GM19324 (cell line): ENCODE measurements around the gene ZMAT5.

Source experiments
- ATAC-seq: cut with Tn5 transposase; IDR thresholded peaks from one replicate; pipeline ENCODE4 v1.9.1; 2021; ENCODE audit warnings: mild to moderate bottlenecking, moderate library complexity; ENCODE audit not compliant: unreplicated experiment, low FRiP score

Gene ZMAT5

DNA sequence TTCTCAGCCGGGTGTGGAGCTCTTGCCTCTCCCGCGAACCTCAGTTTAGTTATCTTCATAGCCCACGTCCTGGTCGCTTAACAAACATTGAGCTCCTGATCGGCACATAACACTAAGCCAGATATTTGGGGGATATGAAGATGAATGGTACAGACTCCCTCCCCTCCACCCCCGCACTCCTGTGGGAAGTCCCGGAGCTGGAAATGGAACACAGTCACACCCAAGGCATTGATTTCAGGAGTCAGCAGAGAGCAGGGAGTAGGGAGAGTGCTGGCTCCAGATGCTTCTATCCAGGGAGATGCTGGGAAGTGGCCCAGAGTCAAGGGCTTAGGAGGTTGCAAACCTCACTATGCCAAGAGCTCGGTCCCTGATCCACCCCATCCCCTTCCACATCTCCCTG is 73.1 kb downstream of the ZMAT5 start:
- no peak for ATAC-seq

DNA sequence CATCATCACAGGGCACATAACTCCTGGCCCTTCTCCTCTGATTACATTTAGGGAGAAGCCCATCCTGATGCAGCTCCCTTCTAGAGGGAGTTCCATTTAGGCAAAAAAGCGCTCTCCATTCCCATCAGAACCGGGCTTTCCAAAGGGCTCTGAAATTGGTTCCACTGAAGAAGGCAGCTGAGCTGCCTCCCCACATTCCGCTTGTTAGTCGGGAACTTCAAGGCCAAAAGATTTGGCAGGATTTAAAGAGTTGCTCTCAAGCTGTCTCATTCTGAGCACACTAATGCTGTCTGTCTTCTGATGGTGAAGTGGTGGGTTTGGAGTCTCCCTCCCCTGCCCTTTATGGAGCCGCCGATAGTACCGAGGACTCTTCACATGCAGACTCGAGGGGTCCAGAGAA is 73.6 kb downstream of the ZMAT5 start:
- no peak for ATAC-seq

DNA sequence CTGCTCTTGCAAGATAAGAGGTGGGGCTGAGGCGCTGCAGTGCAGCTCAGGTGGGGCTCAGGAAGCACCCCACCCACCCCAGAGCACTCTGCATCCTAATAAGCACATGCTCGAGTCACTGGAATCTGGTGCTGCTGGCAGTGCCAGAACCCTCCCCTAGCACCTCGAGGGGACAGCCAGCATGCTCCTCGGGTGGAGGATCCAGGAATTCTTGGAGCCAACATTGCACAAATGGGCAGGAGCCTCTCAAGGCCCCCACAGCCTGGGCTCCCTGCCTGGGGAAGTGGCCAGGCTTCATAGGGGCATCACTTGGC is 74.5 kb downstream of the ZMAT5 start:
- no peak for ATAC-seq

DNA sequence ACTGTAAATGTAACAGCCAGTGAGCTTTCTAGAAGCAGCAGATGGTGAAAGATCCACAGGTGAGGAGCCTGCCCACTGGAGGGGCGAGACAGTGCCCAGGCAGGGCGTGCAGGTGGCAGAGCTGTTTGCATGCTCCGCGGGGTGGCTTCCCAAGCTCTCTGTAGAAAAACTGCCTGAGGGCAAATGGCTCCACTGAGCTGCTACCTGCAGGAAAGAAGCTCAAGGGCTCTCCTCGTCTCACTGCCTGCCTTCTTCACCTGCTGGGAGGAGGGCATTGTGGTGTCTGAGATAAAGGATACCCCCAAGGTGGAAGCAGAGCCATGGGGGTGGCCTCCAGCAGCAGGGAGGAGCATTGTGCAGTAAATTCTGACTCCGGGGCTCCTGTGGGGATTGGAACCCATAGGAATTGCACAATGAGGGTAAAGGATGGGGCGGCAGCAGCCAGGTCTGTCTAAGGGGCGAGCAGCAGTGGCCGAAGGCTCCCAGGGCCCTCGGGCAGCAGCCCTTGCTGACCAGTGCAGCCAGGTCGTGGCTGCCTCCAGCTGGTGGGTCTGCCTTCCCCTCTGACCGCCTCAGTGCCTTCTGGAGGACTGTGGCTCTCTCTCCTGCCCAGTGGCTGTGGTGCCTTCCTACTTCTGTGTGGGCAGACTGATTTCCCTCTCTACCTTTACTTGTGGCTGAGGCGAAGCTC is 75.0 kb downstream of the ZMAT5 start:
- ATAC-seq: no peak

DNA sequence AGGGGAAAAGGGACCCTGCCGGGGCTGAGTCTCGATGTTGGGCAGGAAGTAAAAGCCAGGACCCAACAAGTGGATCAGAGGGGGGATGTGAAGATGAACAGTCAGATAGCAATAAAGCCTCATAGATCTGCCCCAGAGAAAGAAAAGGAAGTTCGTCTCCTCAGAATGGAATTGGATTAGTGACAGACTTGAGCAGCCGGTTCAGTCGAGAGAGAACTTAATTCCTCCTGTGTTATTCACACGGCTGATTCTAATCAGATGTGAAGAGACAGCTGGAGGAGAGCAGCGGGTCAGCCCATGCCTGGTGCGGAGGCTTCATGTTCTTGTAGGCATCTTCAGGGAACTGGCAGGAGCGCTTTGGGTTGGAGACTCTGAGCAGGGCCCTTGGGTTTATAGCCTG is 76.3 kb downstream of the ZMAT5 start:
- no peak for ATAC-seq

DNA sequence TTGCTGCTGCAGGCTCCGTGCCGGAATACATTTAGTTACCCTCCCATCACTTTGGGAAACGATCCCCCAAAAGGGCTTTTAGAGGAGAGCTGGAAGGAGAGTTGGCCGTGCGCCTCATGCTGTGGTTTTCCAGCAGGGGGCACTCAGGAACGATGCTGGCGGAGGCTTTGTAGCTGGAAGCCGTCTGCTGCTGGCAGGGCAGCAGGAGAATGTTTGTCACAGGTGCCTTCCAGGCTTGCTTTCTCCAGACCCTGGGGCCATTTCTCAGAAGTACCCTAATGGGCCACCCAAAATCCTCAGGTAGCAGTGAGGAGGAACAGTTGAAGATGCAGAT is 77.0 kb downstream of the ZMAT5 start:
- no peak for ATAC-seq

DNA sequence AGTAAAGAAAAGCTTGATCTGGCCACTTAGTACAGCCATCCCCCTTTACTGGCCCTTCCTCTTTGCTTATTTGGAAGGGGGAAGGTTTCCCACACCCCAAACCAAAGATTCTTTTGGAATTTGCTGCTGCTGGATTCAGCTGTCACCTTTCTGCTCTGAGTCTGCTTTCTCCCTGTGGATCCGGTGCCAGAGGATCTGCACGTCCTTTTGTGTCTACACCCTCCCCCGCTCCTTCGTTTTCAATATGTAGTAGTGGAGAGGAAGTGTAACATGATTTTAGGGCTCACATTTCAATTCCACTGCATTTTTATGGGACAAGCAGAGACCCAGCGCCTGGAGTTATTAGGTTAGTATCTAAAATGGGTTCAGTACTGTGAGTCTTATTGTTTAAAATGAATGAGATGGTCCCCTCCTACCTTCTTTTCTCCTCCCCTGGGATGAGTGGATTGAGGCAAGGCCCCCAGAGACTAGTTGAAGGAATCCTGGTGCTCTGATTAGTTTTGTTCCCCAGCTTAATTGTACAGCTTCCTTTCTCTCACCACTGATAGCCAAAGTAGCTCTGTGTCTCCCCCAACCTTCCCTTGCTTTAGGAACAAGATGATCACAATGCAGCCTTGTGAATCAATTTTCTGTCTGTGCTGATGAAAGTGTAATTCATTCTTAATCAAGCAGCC is 77.5 kb downstream of the ZMAT5 start:
- ATAC-seq: no peak

DNA sequence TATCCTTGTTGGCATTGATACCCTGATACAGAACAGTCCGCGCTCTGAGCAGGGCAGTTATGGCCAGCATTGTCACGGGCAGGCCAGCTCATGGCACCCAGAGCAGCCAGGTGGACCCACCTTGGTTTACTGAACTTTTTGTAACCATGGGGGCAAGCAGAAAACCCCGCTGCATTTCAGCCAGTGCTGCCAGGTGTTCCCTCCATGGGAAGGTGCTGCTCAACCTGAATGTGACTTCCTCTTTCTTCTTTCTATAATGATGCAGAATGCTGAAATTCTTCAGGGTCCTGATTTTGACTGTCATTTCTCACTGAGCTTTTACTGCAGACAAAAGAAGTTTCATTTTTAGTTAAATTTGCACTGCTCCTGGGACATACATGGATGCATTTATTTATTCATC is 82.6 kb downstream of the ZMAT5 start:
- no peak for ATAC-seq

DNA sequence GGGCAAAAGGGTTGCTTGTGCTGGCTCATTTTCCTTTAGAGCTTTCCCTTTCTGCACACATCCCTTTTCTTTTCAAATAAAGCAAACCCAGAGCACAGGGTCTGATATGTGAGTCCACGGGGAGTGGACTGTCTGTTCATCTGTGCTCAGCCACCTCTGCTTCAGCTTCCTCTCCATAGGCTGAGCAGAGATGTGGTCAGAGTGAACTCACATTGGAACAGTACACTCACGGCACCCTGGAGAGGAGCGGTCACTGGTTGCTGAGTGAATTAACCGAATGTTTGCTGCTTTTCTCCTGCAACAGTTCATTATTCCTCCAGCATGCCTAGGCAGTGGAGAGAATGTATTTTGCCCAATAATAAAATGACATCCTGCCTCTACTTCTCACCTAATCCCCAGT is 83.3 kb downstream of the ZMAT5 start:
- no peak for ATAC-seq
